Osteoblast (primary cell): Measurements from ENCODE around the gene CMSS1. TPM values are rescaled to one million over a fixed set of nuclear protein-coding genes. Genes with fewer than 3 reads are reported as not detected.

Source experiments
- DNase-seq: peaks from one replicate; pipeline ENCODE4 v3.0.0; 2011; ENCODE audit warnings: low spot score, mixed read lengths; ENCODE audit not compliant: insufficient read length; ENCODE audit errors: missing footprints
- H2AFZ ChIP-seq: 2 replicates; pipeline ENCODE4 v1.6.0; 2011; ENCODE audit warnings: mild to moderate bottlenecking, low read length
- H3K27ac ChIP-seq: 2 replicates; pipeline ENCODE4 v1.5.1; 2011; ENCODE audit warnings: mild to moderate bottlenecking, low read depth, low read length, moderate library complexity
- H3K27me3 ChIP-seq: 2 replicates; pipeline ENCODE4 v1.6.0; 2012; ENCODE audit warnings: mild to moderate bottlenecking, control low read depth, inconsistent platforms, low read length, moderate library complexity; ENCODE audit not compliant: insufficient read depth
- H3K36me3 ChIP-seq: 2 replicates; pipeline ENCODE4 v1.5.1; 2011; ENCODE audit warnings: mild to moderate bottlenecking, low read length, control low read depth, moderate library complexity; ENCODE audit not compliant: insufficient read depth
- H3K4me1 ChIP-seq: 2 replicates; pipeline ENCODE4 v1.5.1; 2011; ENCODE audit warnings: mild to moderate bottlenecking, low read length, control low read depth, moderate library complexity; ENCODE audit not compliant: insufficient read depth
- H3K4me2 ChIP-seq: 2 replicates; pipeline ENCODE4 v1.6.0; 2011; ENCODE audit warnings: mild to moderate bottlenecking, low read length; ENCODE audit not compliant: insufficient read depth
- H3K4me3 ChIP-seq: fragments of 200-600 bp; sonication (generic); 3 replicates; pipeline ENCODE4 v1.5.1; 2012; ENCODE audit warnings: mild to moderate bottlenecking, low read length, inconsistent platforms; ENCODE audit not compliant: insufficient read depth
- H3K79me2 ChIP-seq: 2 replicates; pipeline ENCODE4 v1.6.0; 2012; ENCODE audit warnings: mild to moderate bottlenecking, low read length, control low read depth, inconsistent platforms; ENCODE audit not compliant: insufficient read depth
- H3K9me3 ChIP-seq: 2 replicates; pipeline ENCODE4 v1.5.1; 2011; ENCODE audit warnings: low read depth, low read length, control low read depth
- H4K20me1 ChIP-seq: 2 replicates; pipeline ENCODE4 v1.6.0; 2012; ENCODE audit warnings: mild to moderate bottlenecking, low read length, control low read depth; ENCODE audit not compliant: insufficient read depth
- CTCF ChIP-seq: IDR thresholded peaks from 2 replicates; pipeline ENCODE4 v1.5.1; 2011; ENCODE audit warnings: mild to moderate bottlenecking, low read depth, low read length, moderate library complexity; ENCODE audit errors: extremely low read depth
- total RNA-seq: library from RNA; depleted of rRNA; stranded (reverse); fragments of >200 nt; gene quantifications from 2 replicates; pipeline ENCODE4 v1.2.3, GENCODE V29; 2012

The CMSS1 gene
- total RNA-seq, 1 donor: 15.9 TPM

- Histone ChIP-seq H3K4me3 (no peak overlapping the region), H3K4me1 (peaks cover 3% of the 10 kb centered on the region), H3K36me3 (no peaks in the 10 kb centered on the region), H3K27me3 (no peaks in the 10 kb centered on the region), H3K9me3 (no peaks in the 10 kb centered on the region), H2AFZ (peak overlapping the region; percentile 21), H3K27ac (no peak overlapping the region), H3K4me2 (no peak overlapping the region), H4K20me1 (no peaks in the 10 kb centered on the region), H3K79me2 (no peaks in the 10 kb centered on the region)
- DNase-seq: no peak
- TF ChIP-seq CTCF: no peak
These were observed 392.5 kb downstream of the CMSS1 start for GRCh38 chr3:100209948-100210771.

GRCh38 chr3:100210772-100211135, 393.1 kb downstream of the CMSS1 start:
- no peak overlapping the region for H3K27ac ChIP-seq
- no peak for TF ChIP-seq CTCF
- H3K4me2 ChIP-seq: no peak overlapping the region

GRCh38 chr3:100213891-100214573, 396.4 kb downstream of the CMSS1 start:
- H3K4me3 ChIP-seq: no peak overlapping the region
- DNase-seq: no peak
- no peaks in the 10 kb centered on the region for H3K79me2 ChIP-seq
- no peaks in the 10 kb centered on the region for H4K20me1 ChIP-seq
- H3K27ac ChIP-seq: no peak overlapping the region
- H3K4me2 ChIP-seq: no peak overlapping the region
- no peaks in the 10 kb centered on the region for H3K36me3 ChIP-seq
- H3K9me3 ChIP-seq: no peaks in the 10 kb centered on the region
- TF ChIP-seq CTCF: no peak
- no peak overlapping the region for H2AFZ ChIP-seq
- H3K4me1 ChIP-seq: peaks cover 6% of the 10 kb centered on the region
- no peaks in the 10 kb centered on the region for H3K27me3 ChIP-seq

More at GRCh38 chr3:100210772-100211135, 393.1 kb downstream of the CMSS1 start:
- no peaks in the 10 kb centered on the region for H3K9me3 ChIP-seq
- no peak overlapping the region for H2AFZ ChIP-seq
- no peaks in the 10 kb centered on the region for H3K27me3 ChIP-seq
- H3K79me2 ChIP-seq: no peaks in the 10 kb centered on the region
- peaks cover 3% of the 10 kb centered on the region for H3K4me1 ChIP-seq
- no peaks in the 10 kb centered on the region for H3K36me3 ChIP-seq
- peak; percentile 69 for DNase-seq
- H3K4me3 ChIP-seq: no peak overlapping the region
- no peaks in the 10 kb centered on the region for H4K20me1 ChIP-seq

- Histone ChIP-seq H3K4me3 (no peak overlapping the region), H3K36me3 (no peaks in the 10 kb centered on the region), H3K27me3 (no peaks in the 10 kb centered on the region), H2AFZ (no peak overlapping the region), H3K27ac (no peak overlapping the region), H4K20me1 (no peaks in the 10 kb centered on the region), H3K4me1 (peaks cover 6% of the 10 kb centered on the region), H3K9me3 (no peaks in the 10 kb centered on the region), H3K4me2 (no peak overlapping the region), H3K79me2 (no peaks in the 10 kb centered on the region)
- no peak for DNase-seq
- no peak for TF ChIP-seq CTCF
These were observed 396.9 kb downstream of the CMSS1 start for GRCh38 chr3:100214574-100214964.
